HepG2 (cell line): ENCODE data around the gene SLC16A2.

Experiments
- ELF1 ChIP-seq: sonication (generic); formaldehyde crosslinking; IDR thresholded peaks from 2 replicates; pipeline ENCODE4 v1.4.0; 2020; ENCODE audit warnings: missing genetic modification reagents
- ZBTB38 ChIP-seq: sonication (generic); formaldehyde crosslinking; IDR thresholded peaks from 2 replicates; pipeline ENCODE4 v1.5.1; 2020; ENCODE audit warnings: mild to moderate bottlenecking, missing genetic modification reagents
- ZNF30 ChIP-seq: sonication (generic); formaldehyde crosslinking; IDR thresholded peaks from 2 replicates; pipeline ENCODE4 v1.5.0; 2020; ENCODE audit warnings: mild to moderate bottlenecking, missing genetic modification reagents
- ZNF770 ChIP-seq: sonication (generic); formaldehyde crosslinking; IDR thresholded peaks from 2 replicates; pipeline ENCODE4 v1.5.0; 2020; ENCODE audit warnings: mild to moderate bottlenecking, missing genetic modification reagents

- no peak for TF ChIP-seq ZBTB38 (CRISPR knock-in tag)
- TF ChIP-seq ZNF30 (CRISPR knock-in tag), result no peak
- TF ChIP-seq ZNF770 (CRISPR knock-in tag), result no peak
- TF ChIP-seq ELF1 (CRISPR knock-in tag), result no peak
Measured at GRCh38 chrX:74453178-74453577, 31.9 kb downstream of the SLC16A2 start.
